Ascending aorta (tissue), 2 donors: ENCODE measurements around the gene NOL4L. TPM values are rescaled to one million over a fixed set of nuclear protein-coding genes. Genes with fewer than 3 reads are reported as not detected.

Source experiments
- DNase-seq, 2 donors: peaks; one replicate each; pipeline ENCODE4 v3.0.0-alpha.2; 2019; ENCODE audit warnings: low spot score in 2 of 2
- H3K27ac ChIP-seq, 2 donors: fragments of 200-600 bp; sonication (generic); one replicate each; pipeline ENCODE4 v1.5.1; 2016 to 2017; ENCODE audit warnings: mild to moderate bottlenecking in 1 of 2
- H3K27me3 ChIP-seq: fragments of 200-600 bp; sonication (generic); one replicate; pipeline ENCODE4 v1.5.1; 2017
- H3K36me3 ChIP-seq, 2 donors: fragments of 200-600 bp; sonication (generic); one replicate each; pipeline ENCODE4 v1.5.1; 2016
- H3K4me1 ChIP-seq, 2 donors: fragments of 200-600 bp; sonication (generic); one replicate each; pipeline ENCODE4 v1.5.1; 2016 to 2017; ENCODE audit warnings: mild to moderate bottlenecking in 1 of 2
- H3K4me3 ChIP-seq, 2 donors: fragments of 200-600 bp; sonication (generic); one replicate each; pipeline ENCODE4 v1.5.1; 2016 to 2017; ENCODE audit warnings: mild to moderate bottlenecking in 1 of 2
- H3K9me3 ChIP-seq, 2 donors: fragments of 200-600 bp; sonication (generic); one replicate each; pipeline ENCODE4 v1.5.1; 2016
- CTCF ChIP-seq, 3 experiments: fragments of 200-600 bp in 2 of 3; fragments of 450-650 bp in 1 of 3; sonication (generic) in 2 of 3; IDR thresholded peaks; one replicate each; pipeline ENCODE4 v1.5.1; 2016 to 2019; ENCODE audit warnings: antibody characterized with exemption in 3 of 3, mild to moderate bottlenecking in 1 of 3, moderate library complexity in 1 of 3
- intact Hi-C: fragments of 100-400 bp; cut with DNase I; formaldehyde crosslinking; loops from one replicate; pipeline ENCODE4 v1.15.1; 2023
- total RNA-seq: library from RNA; depleted of rRNA; stranded (reverse); fragments of >200 nt; gene quantifications from one replicate; pipeline ENCODE4 v1.1.0, GENCODE V29; 2016

NOL4L gene
- total RNA-seq, 1 donor from 2014 or later = 19.8 TPM

- peak in 1 of 2 donors; percentile 27 for DNase-seq
- Histone ChIP-seq H3K9me3 (no peaks in the 10 kb centered on the region), H3K4me3 (no peak overlapping the region), H3K36me3 (no peaks in the 10 kb centered on the region), H3K27ac (no peak overlapping the region), H3K4me1 (no peaks in the 10 kb centered on the region), H3K27me3 (no peaks in the 10 kb centered on the region)
- intact Hi-C loops = no loop called here
- TF ChIP-seq CTCF (IDR thresholded peaks at IDR 0.05) = no peak
Observed at GRCh38 chr20:32605167-32605656, 20.1 kb upstream of the NOL4L start.

GRCh38 chr20:32603046-32603726 lies 18.1 kb upstream of the NOL4L start:
- no peak overlapping the region for H3K27ac ChIP-seq
- H3K4me3 ChIP-seq = no peak overlapping the region
- intact Hi-C loops = no loop called here
- no peaks in the 10 kb centered on the region for H3K27me3 ChIP-seq
- no peaks in the 10 kb centered on the region for H3K9me3 ChIP-seq
- DNase-seq = no peak
- TF ChIP-seq CTCF (IDR thresholded peaks at IDR 0.05) = no peak
- H3K36me3 ChIP-seq = no peaks in the 10 kb centered on the region
- no peaks in the 10 kb centered on the region for H3K4me1 ChIP-seq

- no peaks in the 10 kb centered on the region for H3K4me1 ChIP-seq
- no peaks in the 10 kb centered on the region for H3K27me3 ChIP-seq
- H3K4me3 ChIP-seq = no peak overlapping the region
- no peak for DNase-seq
- TF ChIP-seq CTCF (IDR thresholded peaks at IDR 0.05) = no peak
- H3K9me3 ChIP-seq = no peaks in the 10 kb centered on the region
- H3K27ac ChIP-seq = no peak overlapping the region
- H3K36me3 ChIP-seq = no peaks in the 10 kb centered on the region
- intact Hi-C loops = no loop called here
Observed at GRCh38 chr20:32602273-32602672, 17.1 kb upstream of the NOL4L start.

GRCh38 chr20:32600681-32601237 lies 15.6 kb upstream of the NOL4L start:
- no peaks in the 10 kb centered on the region for H3K9me3 ChIP-seq
- no peaks in the 10 kb centered on the region for H3K4me1 ChIP-seq
- intact Hi-C loops = no loop called here
- H3K4me3 ChIP-seq = no peak overlapping the region
- no peak for TF ChIP-seq CTCF (IDR thresholded peaks at IDR 0.05)
- DNase-seq = no peak
- no peaks in the 10 kb centered on the region for H3K27me3 ChIP-seq
- H3K27ac ChIP-seq = no peak overlapping the region
- H3K36me3 ChIP-seq = no peaks in the 10 kb centered on the region

- no peak overlapping the region for H3K27ac ChIP-seq
- H3K27me3 ChIP-seq = no peaks in the 10 kb centered on the region
- TF ChIP-seq CTCF (IDR thresholded peaks at IDR 0.05) = no peak
- no peaks in the 10 kb centered on the region for H3K36me3 ChIP-seq
- H3K4me1 ChIP-seq = no peaks in the 10 kb centered on the region
- intact Hi-C loops = no loop called here
- no peak for DNase-seq
- no peak overlapping the region for H3K4me3 ChIP-seq
- no peaks in the 10 kb centered on the region for H3K9me3 ChIP-seq
Observed at GRCh38 chr20:32599783-32600340, 14.7 kb upstream of the NOL4L start.
